Epidermal melanocyte (primary cell): ENCODE data around the gene HDGFL3.

ENCODE experiments used
- DNase-seq: peaks from one replicate; pipeline ENCODE4 v3.0.0; 2011; ENCODE audit warnings: low spot score; ENCODE audit not compliant: insufficient read length

Gene HDGFL3

GRCh38 chr15:83129791-83130190 is 77.8 kb downstream of the HDGFL3 start:
- DNase-seq, result no peak

- DNase-seq, result no peak
These were observed 80.0 kb downstream of the HDGFL3 start for GRCh38 chr15:83127547-83128150.

- no peak for DNase-seq
These were observed 84.1 kb downstream of the HDGFL3 start for GRCh38 chr15:83123529-83123928.

- DNase-seq, result no peak
These were observed 87.5 kb downstream of the HDGFL3 start for GRCh38 chr15:83119968-83120581.

GRCh38 chr15:83118968-83119367 is 88.7 kb downstream of the HDGFL3 start:
- no peak for DNase-seq

- no peak for DNase-seq
These were observed 89.3 kb downstream of the HDGFL3 start for GRCh38 chr15:83118291-83118827.

- no peak for DNase-seq
These were observed 91.6 kb downstream of the HDGFL3 start for GRCh38 chr15:83115831-83116565.

- DNase-seq, result no peak
These were observed 92.2 kb downstream of the HDGFL3 start for GRCh38 chr15:83115410-83115809.

GRCh38 chr15:83114856-83115255 is 92.8 kb downstream of the HDGFL3 start:
- no peak for DNase-seq

- DNase-seq, result no peak
These were observed 93.5 kb downstream of the HDGFL3 start for GRCh38 chr15:83113881-83114674.

GRCh38 chr15:83112956-83113299 is 94.7 kb downstream of the HDGFL3 start:
- DNase-seq, result no peak

- no peak for DNase-seq
These were observed 95.2 kb downstream of the HDGFL3 start for GRCh38 chr15:83112233-83112955.

GRCh38 chr15:83111149-83111548 is 96.5 kb downstream of the HDGFL3 start:
- no peak for DNase-seq

- no peak for DNase-seq
These were observed 97.2 kb downstream of the HDGFL3 start for GRCh38 chr15:83110381-83110780.

GRCh38 chr15:83109532-83109931 is 98.1 kb downstream of the HDGFL3 start:
- DNase-seq, result no peak

- no peak for DNase-seq
These were observed 99.1 kb downstream of the HDGFL3 start for GRCh38 chr15:83108266-83109219.

- no peak for DNase-seq
These were observed 99.8 kb downstream of the HDGFL3 start for GRCh38 chr15:83107841-83108181.

GRCh38 chr15:83106994-83107840 is 100.4 kb downstream of the HDGFL3 start, which contains the start of gene TM6SF1:
Gene TM6SF1, plus strand, starts transcription at chr15:83107645. Its CDS starts 36 bp downstream, at chr15:83107681.
- no peak for DNase-seq

GRCh38 chr15:83105440-83105839 is 102.2 kb downstream of the HDGFL3 start:
- DNase-seq, result no peak
